Peyer's patch (tissue), 4 donors: ENCODE data around the gene MAD1L1. TPM values are rescaled to one million over a fixed set of nuclear protein-coding genes. Genes with fewer than 3 reads are reported as not detected.

ENCODE experiments used
- DNase-seq, 3 donors: peaks; one replicate each; pipeline ENCODE4 v3.0.0-alpha.2; 2017 to 2019
- H3K27ac ChIP-seq, 4 donors: fragments of 200-600 bp; sonication (generic); one replicate each; pipeline ENCODE4 v1.5.1; 2016 to 2019
- H3K27me3 ChIP-seq, 2 donors: fragments of 200-600 bp; sonication (generic); one replicate each; pipeline ENCODE4 v1.5.1; 2019
- H3K36me3 ChIP-seq, 3 donors: fragments of 200-600 bp; sonication (generic); one replicate each; pipeline ENCODE4 v1.5.1; 2016 to 2019
- H3K4me1 ChIP-seq, 4 donors: fragments of 200-600 bp; sonication (generic); one replicate each; pipeline ENCODE4 v1.5.1; 2016 to 2019
- H3K4me3 ChIP-seq, 4 donors: fragments of 200-600 bp; sonication (generic); 1 replicate in 3 of 4; 2 replicates in 1 of 4; pipeline ENCODE4 v1.5.1; 2016 to 2019; ENCODE audit warnings: mild to moderate bottlenecking in 1 of 4
- H3K9me3 ChIP-seq, 4 donors: fragments of 200-600 bp; sonication (generic); one replicate each; pipeline ENCODE4 v1.5.1; 2016 to 2019; ENCODE audit warnings: mild to moderate bottlenecking in 1 of 4
- POLR2A ChIP-seq, 2 donors: fragments of 450-650 bp; IDR thresholded peaks; one replicate each; pipeline ENCODE4 v1.5.1; 2017; ENCODE audit warnings: antibody characterized with exemption in 2 of 2, mild to moderate bottlenecking in 2 of 2, moderate library complexity in 2 of 2
- total RNA-seq, 4 donors: library from RNA; depleted of rRNA; stranded (reverse); fragments of >200 nt; gene quantifications; one replicate each; pipeline ENCODE4 v1.1.0, GENCODE V29; 2016
- TF ChIP-seq, protein P1 (sequence below), 6 experiments: fragments of 450-650 bp in 4 of 6; fragments of 200-600 bp in 2 of 6; sonication (generic) in 1 of 6; IDR thresholded peaks; one replicate each; pipeline ENCODE4 v1.5.1; 2017 to 2019; ENCODE audit warnings: antibody characterized with exemption in 6 of 6, mild to moderate bottlenecking in 3 of 6, moderate library complexity in 1 of 6

The MAD1L1 gene
- total RNA-seq, 4 donors from 2014 or later: 43.9 to 417 (median 59.1) TPM

DNA sequence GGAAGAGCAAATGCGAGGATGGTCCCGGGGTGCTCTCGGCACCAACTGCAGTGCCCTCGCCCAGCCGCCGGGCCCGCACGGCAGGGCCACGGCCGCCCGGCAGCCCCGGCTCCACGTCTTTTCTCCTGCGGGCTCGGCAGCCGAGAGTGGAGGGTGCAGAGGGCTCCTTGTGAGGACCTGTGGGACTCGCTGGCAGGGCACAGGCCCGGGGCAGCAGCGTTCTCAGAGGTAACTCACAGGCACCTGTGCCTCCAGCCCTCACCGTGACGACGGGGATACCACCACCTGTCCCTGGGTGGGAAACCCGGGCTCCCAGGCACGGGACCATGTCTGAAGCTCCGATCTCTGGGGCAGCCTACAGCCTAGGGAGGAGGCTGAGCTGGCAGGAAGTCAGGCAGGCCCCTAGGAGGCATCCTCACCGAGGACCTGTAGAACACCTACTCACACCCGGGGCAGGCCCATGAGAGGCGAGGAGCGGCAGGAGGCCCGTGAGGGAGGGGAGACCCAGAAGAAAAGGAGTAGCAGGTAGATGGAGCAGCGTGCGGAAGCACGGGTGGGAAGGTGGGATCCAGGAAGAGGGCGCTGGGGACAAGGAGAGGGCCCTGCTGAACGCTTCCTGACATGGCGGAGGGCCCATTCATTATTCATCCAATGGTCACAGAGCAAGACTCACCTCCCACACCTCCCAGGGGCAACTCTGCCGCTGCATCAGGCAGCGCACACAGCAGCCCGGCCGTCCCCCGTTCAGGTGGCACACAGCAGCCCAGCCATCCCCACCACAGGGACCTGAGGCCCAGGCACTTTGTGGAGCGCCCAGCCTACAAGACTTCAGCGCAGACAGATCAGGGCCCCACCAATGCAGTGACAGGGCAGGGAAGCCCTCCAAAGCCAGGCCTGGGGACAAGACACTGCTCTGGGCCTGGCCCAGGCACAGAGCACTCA, 244.9 kb downstream of the MAD1L1 start:
- H3K4me3 ChIP-seq: no peak overlapping the region
- H3K27me3 ChIP-seq: no peaks in the 10 kb centered on the region

DNA sequence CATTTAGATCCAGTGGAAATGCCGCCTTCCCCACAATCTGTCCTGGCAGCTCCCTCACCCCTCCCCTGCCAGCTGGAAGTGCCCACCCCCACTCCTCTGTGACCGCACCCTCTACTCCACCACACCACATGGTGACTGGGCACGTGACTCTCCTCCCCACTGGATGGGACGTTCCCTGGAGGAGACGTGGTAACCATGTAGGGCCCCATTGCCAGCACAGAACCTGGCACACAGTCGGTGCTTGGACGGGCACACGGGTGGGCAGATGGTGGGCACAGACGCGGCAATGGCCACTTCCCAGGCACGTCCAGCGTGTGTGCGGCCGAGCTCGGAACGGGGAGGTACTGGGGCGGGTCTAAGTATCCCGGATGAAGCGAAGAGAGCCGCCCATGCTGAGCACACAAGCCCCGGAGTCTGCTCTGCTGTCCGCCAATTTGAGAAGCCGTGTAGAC, 245.6 kb downstream of the MAD1L1 start:
- Histone ChIP-seq H3K4me3 (no peak overlapping the region), H3K4me1 (no peaks in the 10 kb centered on the region), H3K36me3 (no peaks in the 10 kb centered on the region), H3K27me3 (no peaks in the 10 kb centered on the region), H3K9me3 (no peaks in the 10 kb centered on the region), H3K27ac (no peak overlapping the region)
- TF ChIP-seq POLR2A (IDR thresholded peaks at IDR 0.05): no peak
- no peak for DNase-seq

More for the DNA sequence above, 244.9 kb downstream of the MAD1L1 start:
- Histone ChIP-seq H3K27ac (no peak overlapping the region), H3K9me3 (no peaks in the 10 kb centered on the region), H3K36me3 (no peaks in the 10 kb centered on the region), H3K4me1 (no peaks in the 10 kb centered on the region)
- TF ChIP-seq POLR2A (IDR thresholded peaks at IDR 0.05): no peak
- TF ChIP-seq, protein P1, sequence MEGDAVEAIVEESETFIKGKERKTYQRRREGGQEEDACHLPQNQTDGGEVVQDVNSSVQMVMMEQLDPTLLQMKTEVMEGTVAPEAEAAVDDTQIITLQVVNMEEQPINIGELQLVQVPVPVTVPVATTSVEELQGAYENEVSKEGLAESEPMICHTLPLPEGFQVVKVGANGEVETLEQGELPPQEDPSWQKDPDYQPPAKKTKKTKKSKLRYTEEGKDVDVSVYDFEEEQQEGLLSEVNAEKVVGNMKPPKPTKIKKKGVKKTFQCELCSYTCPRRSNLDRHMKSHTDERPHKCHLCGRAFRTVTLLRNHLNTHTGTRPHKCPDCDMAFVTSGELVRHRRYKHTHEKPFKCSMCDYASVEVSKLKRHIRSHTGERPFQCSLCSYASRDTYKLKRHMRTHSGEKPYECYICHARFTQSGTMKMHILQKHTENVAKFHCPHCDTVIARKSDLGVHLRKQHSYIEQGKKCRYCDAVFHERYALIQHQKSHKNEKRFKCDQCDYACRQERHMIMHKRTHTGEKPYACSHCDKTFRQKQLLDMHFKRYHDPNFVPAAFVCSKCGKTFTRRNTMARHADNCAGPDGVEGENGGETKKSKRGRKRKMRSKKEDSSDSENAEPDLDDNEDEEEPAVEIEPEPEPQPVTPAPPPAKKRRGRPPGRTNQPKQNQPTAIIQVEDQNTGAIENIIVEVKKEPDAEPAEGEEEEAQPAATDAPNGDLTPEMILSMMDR (IDR thresholded peaks at IDR 0.05): no peak
- no peak for DNase-seq

DNA sequence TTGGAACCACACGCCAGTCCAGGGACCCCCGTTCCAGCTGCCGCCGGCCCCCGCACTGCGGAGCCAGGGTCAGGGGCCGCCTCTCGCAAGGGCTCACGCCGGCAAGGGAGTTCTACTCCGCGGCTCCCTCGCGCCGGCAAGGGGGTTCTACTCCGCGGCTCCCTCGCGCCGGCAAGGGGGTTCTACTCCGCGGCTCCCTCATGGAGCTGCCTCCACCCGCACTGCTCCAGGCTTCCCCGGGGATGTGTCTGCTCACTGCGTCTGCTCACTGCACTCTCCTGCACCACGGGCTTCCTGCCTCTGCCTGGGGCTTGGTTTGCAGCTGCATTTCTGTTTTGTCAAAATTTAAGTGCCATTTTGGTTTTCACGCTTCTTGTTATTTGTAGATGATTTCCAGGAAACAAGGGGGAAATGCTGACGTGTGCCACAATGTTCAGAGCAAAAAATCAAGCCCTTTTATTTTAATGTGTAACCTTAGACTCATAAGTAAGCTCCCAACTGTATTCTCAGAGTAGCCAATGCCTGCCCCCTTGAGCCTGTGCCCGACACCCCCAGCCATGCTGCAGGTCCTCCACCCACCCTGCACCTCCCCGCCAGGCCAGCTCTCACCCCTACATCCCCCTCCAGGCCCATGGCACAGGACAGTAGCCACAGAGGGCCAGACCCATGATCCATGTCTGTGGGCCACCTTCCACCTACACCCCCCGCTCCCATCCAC, 246.2 kb downstream of the MAD1L1 start:
- H3K36me3 ChIP-seq: no peaks in the 10 kb centered on the region

DNA sequence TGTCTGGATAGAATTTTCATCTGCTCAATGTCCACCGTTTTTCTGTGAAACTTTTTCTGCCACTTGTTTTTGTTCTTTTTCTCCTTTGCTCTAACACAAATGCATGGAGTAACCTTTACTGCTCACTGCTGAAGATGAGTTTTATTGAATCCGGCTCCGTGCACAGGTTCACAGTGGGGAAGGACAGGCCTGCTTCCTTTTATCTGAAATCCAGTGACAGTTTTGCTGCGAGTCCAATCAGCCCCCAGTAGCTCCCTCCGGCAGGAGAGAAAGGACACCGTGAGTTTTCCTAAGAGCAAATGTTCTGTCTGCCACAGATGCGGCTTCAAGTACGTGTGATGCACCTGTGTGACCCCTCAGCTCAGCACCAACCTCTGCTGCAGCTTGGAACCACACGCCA, 246.8 kb downstream of the MAD1L1 start:
- H3K4me1 ChIP-seq: no peaks in the 10 kb centered on the region
- no peak overlapping the region for H3K27ac ChIP-seq
- H3K27me3 ChIP-seq: no peaks in the 10 kb centered on the region
- DNase-seq: no peak
- H3K9me3 ChIP-seq: no peaks in the 10 kb centered on the region
- TF ChIP-seq POLR2A (IDR thresholded peaks at IDR 0.05): no peak
- TF ChIP-seq, protein P1 (IDR thresholded peaks at IDR 0.05): no peak
- H3K36me3 ChIP-seq: no peaks in the 10 kb centered on the region
- no peak overlapping the region for H3K4me3 ChIP-seq

More for the DNA sequence above, 246.2 kb downstream of the MAD1L1 start:
- H3K27ac ChIP-seq: no peak overlapping the region
- H3K27me3 ChIP-seq: no peaks in the 10 kb centered on the region
- no peaks in the 10 kb centered on the region for H3K4me1 ChIP-seq
- no peak overlapping the region for H3K4me3 ChIP-seq
- no peak for TF ChIP-seq POLR2A (IDR thresholded peaks at IDR 0.05)
- TF ChIP-seq, protein P1 (IDR thresholded peaks at IDR 0.05): no peak
- no peak for DNase-seq
- no peaks in the 10 kb centered on the region for H3K9me3 ChIP-seq

DNA sequence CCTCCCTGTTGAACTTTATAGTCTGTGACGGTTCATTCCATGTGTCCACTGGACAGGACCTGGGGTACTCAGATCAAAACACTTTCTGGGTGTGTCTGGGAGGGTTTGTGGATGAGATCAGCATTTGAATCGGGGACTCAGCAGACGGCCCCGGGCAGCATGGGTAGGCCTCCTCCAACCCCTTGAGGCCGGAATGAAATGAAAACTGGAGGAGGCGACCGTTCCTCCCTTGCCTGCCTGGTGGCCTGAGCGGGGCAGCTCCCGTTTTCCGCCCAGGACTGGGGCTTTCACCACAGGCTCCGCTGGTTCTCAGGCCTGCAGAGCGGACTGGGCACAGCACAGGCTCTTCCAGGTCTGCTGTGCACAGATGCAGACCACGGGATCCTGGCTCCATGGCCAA, 247.7 kb downstream of the MAD1L1 start:
- Histone ChIP-seq H3K27me3 (no peaks in the 10 kb centered on the region), H3K36me3 (no peaks in the 10 kb centered on the region), H3K4me1 (no peaks in the 10 kb centered on the region), H3K27ac (no peak overlapping the region), H3K4me3 (no peak overlapping the region), H3K9me3 (no peaks in the 10 kb centered on the region)
- no peak for DNase-seq
- TF ChIP-seq, protein P1 (IDR thresholded peaks at IDR 0.05): no peak
- no peak for TF ChIP-seq POLR2A (IDR thresholded peaks at IDR 0.05)

DNA sequence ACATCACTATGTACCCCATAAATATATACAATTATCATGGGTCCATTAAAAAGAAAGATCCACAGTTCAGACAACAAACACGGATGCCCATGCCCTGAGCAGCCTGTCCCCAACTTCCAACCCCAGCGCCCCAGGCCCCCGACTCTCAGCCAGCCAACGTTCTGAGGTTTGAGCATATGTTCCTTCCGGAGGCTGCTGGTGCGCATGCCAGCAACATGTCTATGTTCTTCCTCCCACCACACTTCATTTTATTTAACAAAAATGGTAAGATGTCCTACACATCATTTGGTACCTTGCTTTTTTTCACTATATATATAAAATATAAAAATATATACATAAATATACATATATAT, 250.9 kb downstream of the MAD1L1 start:
- no peak for DNase-seq
- Histone ChIP-seq H3K4me3 (no peak overlapping the region), H3K27me3 (no peaks in the 10 kb centered on the region), H3K9me3 (no peaks in the 10 kb centered on the region), H3K27ac (no peak overlapping the region), H3K36me3 (peaks cover 0 to 5% (median 0%) of the 10 kb centered on the region in 3 donors), H3K4me1 (no peaks in the 10 kb centered on the region)
- no peak for TF ChIP-seq POLR2A (IDR thresholded peaks at IDR 0.05)
- TF ChIP-seq, protein P1 (IDR thresholded peaks at IDR 0.05): no peak
